Measurements from ENCODE around the gene OPA3.

Gene OPA3

GRCh38 chr19:45613926-45614725, 29.5 kb upstream of the OPA3 start:
- H3K27me3 ChIP-seq (ENCODE audit: control insufficient read depth, insufficient read depth, low read length), result no peaks in the 10 kb centered on the region
- no peaks in the 10 kb centered on the region for H3K9me3 ChIP-seq (ENCODE audit: control insufficient read depth, insufficient read depth, low read length)
- H3K4me1 ChIP-seq (ENCODE audit: control insufficient read depth, insufficient read depth, low read length), result no peaks in the 10 kb centered on the region
- no peak overlapping the region for H3K9ac ChIP-seq (ENCODE audit: low read depth, low read length)
- peaks cover 23% of the 10 kb centered on the region for H3K36me3 ChIP-seq (ENCODE audit: control insufficient read depth, insufficient read depth, low read length)
- H3K4me3 ChIP-seq (ENCODE audit: low read depth, low read length), result no peak overlapping the region

GRCh38 chr19:45608948-45609347, 24.3 kb upstream of the OPA3 start:
- Histone ChIP-seq H3K4me1 (ENCODE audit: control insufficient read depth, insufficient read depth, low read length) (peaks cover 4% of the 10 kb centered on the region), H3K4me3 (ENCODE audit: low read depth, low read length) (no peak overlapping the region), H3K36me3 (ENCODE audit: control insufficient read depth, insufficient read depth, low read length) (peaks cover 16% of the 10 kb centered on the region), H3K27me3 (ENCODE audit: control insufficient read depth, insufficient read depth, low read length) (peaks cover 4% of the 10 kb centered on the region), H3K9ac (ENCODE audit: low read depth, low read length) (no peak overlapping the region), H3K9me3 (ENCODE audit: control insufficient read depth, insufficient read depth, low read length) (no peaks in the 10 kb centered on the region)

GRCh38 chr19:45607071-45608029, 22.7 kb upstream of the OPA3 start:
- H3K27me3 ChIP-seq (ENCODE audit: control insufficient read depth, insufficient read depth, low read length), result peaks cover 18% of the 10 kb centered on the region
- H3K9me3 ChIP-seq (ENCODE audit: control insufficient read depth, insufficient read depth, low read length), result no peaks in the 10 kb centered on the region
- peaks cover 8% of the 10 kb centered on the region for H3K36me3 ChIP-seq (ENCODE audit: control insufficient read depth, insufficient read depth, low read length)
- H3K4me1 ChIP-seq (ENCODE audit: control insufficient read depth, insufficient read depth, low read length), result peaks cover 4% of the 10 kb centered on the region
- H3K4me3 ChIP-seq (ENCODE audit: low read depth, low read length), result peak overlapping the region; percentile 60
- peak overlapping the region; percentile 76 for H3K9ac ChIP-seq (ENCODE audit: low read depth, low read length)

- no peak within 1 kb of the TSS for H3K9ac ChIP-seq (ENCODE audit: low read depth, low read length)
- no peaks in the 10 kb centered on the region for H3K36me3 ChIP-seq (ENCODE audit: control insufficient read depth, insufficient read depth, low read length)
Measured at GRCh38 chr19:45601524-45602374, 17.1 kb upstream of the OPA3 start, which contains the start of gene GPR4. GPR4 (minus strand) TSS chr19:45602212; CDS start chr19:45591866, 10,346 bp downstream.

GRCh38 chr19:45601115-45601514, 16.5 kb upstream of the OPA3 start:
- no peaks in the 10 kb centered on the region for H3K36me3 ChIP-seq (ENCODE audit: control insufficient read depth, insufficient read depth, low read length)
- H3K27me3 ChIP-seq (ENCODE audit: control insufficient read depth, insufficient read depth, low read length), result peaks cover 59% of the 10 kb centered on the region
- H3K4me1 ChIP-seq (ENCODE audit: control insufficient read depth, insufficient read depth, low read length), result peaks cover 10% of the 10 kb centered on the region
- H3K9ac ChIP-seq (ENCODE audit: low read depth, low read length), result no peak overlapping the region
- H3K4me3 ChIP-seq (ENCODE audit: low read depth, low read length), result peak overlapping the region; percentile 16
- no peaks in the 10 kb centered on the region for H3K9me3 ChIP-seq (ENCODE audit: control insufficient read depth, insufficient read depth, low read length)

More at GRCh38 chr19:45601524-45602374, 17.1 kb upstream of the OPA3 start, which contains the start of gene GPR4:
- Histone ChIP-seq H3K9me3 (ENCODE audit: control insufficient read depth, insufficient read depth, low read length) (no peaks in the 10 kb centered on the region), H3K4me1 (ENCODE audit: control insufficient read depth, insufficient read depth, low read length) (peaks cover 10% of the 10 kb centered on the region), H3K4me3 (ENCODE audit: low read depth, low read length) (peak within 1 kb of the TSS; percentile 27), H3K27me3 (ENCODE audit: control insufficient read depth, insufficient read depth, low read length) (peaks cover 60% of the 10 kb centered on the region)

GRCh38 chr19:45600340-45600885, 15.8 kb upstream of the OPA3 start:
- Histone ChIP-seq H3K36me3 (ENCODE audit: control insufficient read depth, insufficient read depth, low read length) (no peaks in the 10 kb centered on the region), H3K9ac (ENCODE audit: low read depth, low read length) (no peak overlapping the region), H3K9me3 (ENCODE audit: control insufficient read depth, insufficient read depth, low read length) (no peaks in the 10 kb centered on the region), H3K4me1 (ENCODE audit: control insufficient read depth, insufficient read depth, low read length) (peaks cover 10% of the 10 kb centered on the region), H3K4me3 (ENCODE audit: low read depth, low read length) (peak overlapping the region; percentile 35), H3K27me3 (ENCODE audit: control insufficient read depth, insufficient read depth, low read length) (peaks cover 59% of the 10 kb centered on the region)

- no peaks in the 10 kb centered on the region for H3K9me3 ChIP-seq (ENCODE audit: control insufficient read depth, insufficient read depth, low read length)
- peaks cover 59% of the 10 kb centered on the region for H3K27me3 ChIP-seq (ENCODE audit: control insufficient read depth, insufficient read depth, low read length)
- no peaks in the 10 kb centered on the region for H3K36me3 ChIP-seq (ENCODE audit: control insufficient read depth, insufficient read depth, low read length)
- H3K4me3 ChIP-seq (ENCODE audit: low read depth, low read length), result peak overlapping the region; percentile 42
- H3K4me1 ChIP-seq (ENCODE audit: control insufficient read depth, insufficient read depth, low read length), result peaks cover 10% of the 10 kb centered on the region
- no peak overlapping the region for H3K9ac ChIP-seq (ENCODE audit: low read depth, low read length)
Measured at GRCh38 chr19:45599286-45599685, 14.7 kb upstream of the OPA3 start.

GRCh38 chr19:45598267-45599001, 13.8 kb upstream of the OPA3 start:
- peaks cover 54% of the 10 kb centered on the region for H3K27me3 ChIP-seq (ENCODE audit: control insufficient read depth, insufficient read depth, low read length)
- H3K4me3 ChIP-seq (ENCODE audit: low read depth, low read length), result peak overlapping the region; percentile 42

GRCh38 chr19:45597425-45598111, 13.0 kb upstream of the OPA3 start:
- Histone ChIP-seq H3K4me1 (ENCODE audit: control insufficient read depth, insufficient read depth, low read length) (peaks cover 10% of the 10 kb centered on the region), H3K9ac (ENCODE audit: low read depth, low read length) (no peak overlapping the region), H3K27me3 (ENCODE audit: control insufficient read depth, insufficient read depth, low read length) (peaks cover 48% of the 10 kb centered on the region), H3K9me3 (ENCODE audit: control insufficient read depth, insufficient read depth, low read length) (no peaks in the 10 kb centered on the region), H3K36me3 (ENCODE audit: control insufficient read depth, insufficient read depth, low read length) (no peaks in the 10 kb centered on the region), H3K4me3 (ENCODE audit: low read depth, low read length) (peak overlapping the region; percentile 42)

More at GRCh38 chr19:45598267-45599001, 13.8 kb upstream of the OPA3 start:
- Histone ChIP-seq H3K9ac (ENCODE audit: low read depth, low read length) (no peak overlapping the region), H3K4me1 (ENCODE audit: control insufficient read depth, insufficient read depth, low read length) (peaks cover 10% of the 10 kb centered on the region), H3K36me3 (ENCODE audit: control insufficient read depth, insufficient read depth, low read length) (no peaks in the 10 kb centered on the region), H3K9me3 (ENCODE audit: control insufficient read depth, insufficient read depth, low read length) (no peaks in the 10 kb centered on the region)

- Histone ChIP-seq H3K4me3 (ENCODE audit: low read depth, low read length) (no peak overlapping the region), H3K9ac (ENCODE audit: low read depth, low read length) (no peak overlapping the region), H3K27me3 (ENCODE audit: control insufficient read depth, insufficient read depth, low read length) (peaks cover 48% of the 10 kb centered on the region), H3K36me3 (ENCODE audit: control insufficient read depth, insufficient read depth, low read length) (no peaks in the 10 kb centered on the region), H3K9me3 (ENCODE audit: control insufficient read depth, insufficient read depth, low read length) (no peaks in the 10 kb centered on the region), H3K4me1 (ENCODE audit: control insufficient read depth, insufficient read depth, low read length) (peaks cover 10% of the 10 kb centered on the region)
Measured at GRCh38 chr19:45595814-45596213, 11.2 kb upstream of the OPA3 start.
